Transverse colon (tissue), 4 donors: ENCODE results near the gene VWA8. TPM values are rescaled to one million over a fixed set of nuclear protein-coding genes. Genes with fewer than 3 reads are reported as not detected.

Experiments
- DNase-seq: peaks from one replicate; pipeline ENCODE4 v3.0.0-alpha.2; 2019
- H3K27ac ChIP-seq, 4 donors: fragments of 200-600 bp; sonication (generic); 2 replicates each; pipeline ENCODE4 v1.5.1; 2016 to 2018; ENCODE audit warnings: inconsistent platforms in 4 of 4
- H3K27me3 ChIP-seq: fragments of 200-600 bp; sonication (generic); 2 replicates; pipeline ENCODE4 v1.5.1; 2017; ENCODE audit warnings: inconsistent platforms
- H3K36me3 ChIP-seq, 4 donors: fragments of 200-600 bp; sonication (generic); 2 replicates each; pipeline ENCODE4 v1.5.1; 2017 to 2019; ENCODE audit warnings: inconsistent platforms in 4 of 4
- H3K4me1 ChIP-seq, 4 donors: fragments of 200-600 bp; sonication (generic); 2 replicates each; pipeline ENCODE4 v1.5.1; 2017 to 2020; ENCODE audit warnings: inconsistent platforms in 4 of 4
- H3K4me3 ChIP-seq, 4 donors: fragments of 200-600 bp; sonication (generic); 1 replicate in 1 of 4; 2 replicates in 3 of 4; pipeline versions ENCODE4 v1.5.1 to v1.6.1; 2017 to 2019; ENCODE audit warnings: inconsistent platforms in 4 of 4
- H3K9me3 ChIP-seq, 2 donors: fragments of 200-600 bp; sonication (generic); 2 replicates each; pipeline ENCODE4 v1.5.1; 2017 to 2019; ENCODE audit warnings: inconsistent platforms in 2 of 2
- EP300 ChIP-seq: sonication (generic); formaldehyde crosslinking; IDR thresholded peaks from one replicate; pipeline ENCODE4 v1.6.1; 2017; ENCODE audit warnings: antibody characterized with exemption, low read depth
- POLR2A ChIP-seq: fragments of 450-650 bp; IDR thresholded peaks from one replicate; pipeline ENCODE4 v1.6.1; 2016; ENCODE audit warnings: antibody characterized with exemption, mild to moderate bottlenecking, moderate library complexity
- POLR2AphosphoS5 ChIP-seq, 3 donors: sonication (generic); formaldehyde crosslinking; IDR thresholded peaks; one replicate each; pipeline ENCODE4 v1.6.1; 2016; ENCODE audit warnings: antibody characterized with exemption in 3 of 3
- WGBS, 2 donors: methylation state at CpG; one replicate each; pipeline ENCODE4 v1.1.5; 2018; ENCODE audit warnings: low coverage in 1 of 2; 5-methylcytosine and 5-hydroxymethylcytosine counted together
- in situ Hi-C, 4 donors: fragments of 200-750 bp; cut with MboI; loops; one replicate each; pipeline versions ENCODE4 v1.15.0 to v1.15.1; 2017; ENCODE audit warnings: low sequenced_read_pairs in 3 of 4, low pct_ligation_motif_present in 1 of 4, low pct_unique_long_range_greater_than_20kb in 1 of 4
- intact Hi-C: fragments of 100-400 bp; cut with DNase I; formaldehyde crosslinking; loops from one replicate; pipeline ENCODE4 v1.15.1; 2023; ENCODE audit warnings: low total_unique reads
- total RNA-seq, 4 donors: library from RNA; depleted of rRNA; stranded (reverse); fragments of >200 nt; gene quantifications; one replicate each; pipeline ENCODE4 v1.1.0, GENCODE V29; 2016
- TF ChIP-seq, protein P1 (sequence below), 5 experiments: fragments of 200-600 bp in 3 of 5; fragments of 450-650 bp in 2 of 5; sonication (generic) in 3 of 5; IDR thresholded peaks; 1 replicate in 2 of 5; 2 replicates in 3 of 5; pipeline ENCODE4 v1.5.1; 2016 to 2017; ENCODE audit warnings: antibody characterized with exemption in 5 of 5, inconsistent platforms in 3 of 5, mild to moderate bottlenecking in 2 of 5, moderate library complexity in 1 of 5

Gene VWA8
- total RNA-seq, 4 donors from 2014 or later, result 12.7 to 65.1 (median 35.0) TPM

- 92% methylated on average over 2 of the region's 2 CpGs; no CpG with 5 or more reads in 1 of the 2 donors for WGBS, 2 donors
- intact Hi-C loops, result no loop called here
These were observed 408.9 kb downstream of the VWA8 start for GRCh38 chr13:41552031-41552430.

DNA sequence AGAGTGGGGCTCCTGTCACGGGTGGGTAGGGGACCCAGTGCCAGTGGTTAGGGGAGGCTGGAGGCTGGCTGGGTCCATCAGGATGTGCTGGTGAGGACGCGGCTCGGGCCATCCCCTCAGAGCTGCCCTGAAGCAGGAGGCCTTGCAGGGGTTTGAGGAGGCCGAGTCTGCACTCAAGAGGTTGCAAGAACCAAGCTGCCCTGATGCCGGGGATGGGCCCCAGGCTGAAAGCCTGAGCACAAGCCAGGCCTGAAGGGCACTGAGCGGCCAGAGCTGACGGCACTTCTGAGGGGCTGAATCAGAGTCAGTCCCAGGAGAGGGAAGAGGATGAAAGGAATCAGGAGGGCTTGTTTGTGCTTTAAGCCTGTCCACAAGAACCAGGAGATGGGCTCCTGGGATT is 410.6 kb downstream of the VWA8 start:
- Histone ChIP-seq H3K9me3 (no peaks in the 10 kb centered on the region), H3K4me3 (no peak overlapping the region), H3K36me3 (no peaks in the 10 kb centered on the region), H3K27me3 (no peaks in the 10 kb centered on the region), H3K27ac (no peak overlapping the region), H3K4me1 (no peaks in the 10 kb centered on the region)
- no peak for DNase-seq
- in situ Hi-C loops (no loop called here), intact Hi-C loops (no loop called here)
- TF ChIP-seq EP300 (no peak), POLR2A (no peak), POLR2AphosphoS5 (IDR thresholded peaks at IDR 0.05) (no peak)
- TF ChIP-seq, protein P1, sequence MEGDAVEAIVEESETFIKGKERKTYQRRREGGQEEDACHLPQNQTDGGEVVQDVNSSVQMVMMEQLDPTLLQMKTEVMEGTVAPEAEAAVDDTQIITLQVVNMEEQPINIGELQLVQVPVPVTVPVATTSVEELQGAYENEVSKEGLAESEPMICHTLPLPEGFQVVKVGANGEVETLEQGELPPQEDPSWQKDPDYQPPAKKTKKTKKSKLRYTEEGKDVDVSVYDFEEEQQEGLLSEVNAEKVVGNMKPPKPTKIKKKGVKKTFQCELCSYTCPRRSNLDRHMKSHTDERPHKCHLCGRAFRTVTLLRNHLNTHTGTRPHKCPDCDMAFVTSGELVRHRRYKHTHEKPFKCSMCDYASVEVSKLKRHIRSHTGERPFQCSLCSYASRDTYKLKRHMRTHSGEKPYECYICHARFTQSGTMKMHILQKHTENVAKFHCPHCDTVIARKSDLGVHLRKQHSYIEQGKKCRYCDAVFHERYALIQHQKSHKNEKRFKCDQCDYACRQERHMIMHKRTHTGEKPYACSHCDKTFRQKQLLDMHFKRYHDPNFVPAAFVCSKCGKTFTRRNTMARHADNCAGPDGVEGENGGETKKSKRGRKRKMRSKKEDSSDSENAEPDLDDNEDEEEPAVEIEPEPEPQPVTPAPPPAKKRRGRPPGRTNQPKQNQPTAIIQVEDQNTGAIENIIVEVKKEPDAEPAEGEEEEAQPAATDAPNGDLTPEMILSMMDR (IDR thresholded peaks at IDR 0.05), result no peak
- 100% methylated on average over 8 of the region's 8 CpGs; no CpG with 5 or more reads in 1 of the 2 donors for WGBS, 2 donors

More at GRCh38 chr13:41552031-41552430, 408.9 kb downstream of the VWA8 start:
- TF ChIP-seq EP300 (no peak), POLR2AphosphoS5 (IDR thresholded peaks at IDR 0.05) (no peak), POLR2A (no peak)
- TF ChIP-seq, protein P1 (IDR thresholded peaks at IDR 0.05), result no peak
- DNase-seq, result no peak
- H3K4me3 ChIP-seq, result no peak overlapping the region
- no peaks in the 10 kb centered on the region for H3K27me3 ChIP-seq
- in situ Hi-C loops, result no loop called here
- H3K27ac ChIP-seq, result no peak overlapping the region
- no peaks in the 10 kb centered on the region for H3K9me3 ChIP-seq
- no peaks in the 10 kb centered on the region for H3K36me3 ChIP-seq
- no peaks in the 10 kb centered on the region for H3K4me1 ChIP-seq

DNA sequence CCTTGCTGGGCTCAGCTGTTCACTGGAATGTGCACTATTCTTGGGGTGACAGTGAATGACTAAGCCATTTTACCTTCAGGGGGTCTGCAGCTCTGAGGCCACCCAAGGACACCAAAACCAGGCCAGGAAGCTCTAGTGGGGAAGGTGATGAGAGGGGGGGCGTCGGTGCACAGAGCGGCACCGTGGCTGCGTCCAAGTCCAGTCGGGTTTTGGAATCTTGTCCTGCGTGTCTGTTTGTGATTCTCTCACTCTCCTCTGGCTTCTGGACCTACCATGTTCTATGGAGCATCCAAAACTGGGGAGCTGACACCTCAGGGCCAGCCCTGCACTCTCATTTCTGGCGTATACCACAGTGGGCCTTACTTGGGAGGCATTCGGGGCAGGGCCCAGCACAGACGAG is 411.4 kb downstream of the VWA8 start:
- Histone ChIP-seq H3K27me3 (no peaks in the 10 kb centered on the region), H3K27ac (no peak overlapping the region), H3K9me3 (no peaks in the 10 kb centered on the region), H3K4me3 (no peak overlapping the region), H3K4me1 (no peaks in the 10 kb centered on the region), H3K36me3 (no peaks in the 10 kb centered on the region)
- WGBS, 2 donors, result 94% methylated on average over 10 of the region's 10 CpGs; no CpG with 5 or more reads in 1 of the 2 donors
- no peak for DNase-seq
- no peak for TF ChIP-seq EP300
- TF ChIP-seq, protein P1 (IDR thresholded peaks at IDR 0.05), result no peak
- in situ Hi-C loops, result no loop called here
- intact Hi-C loops, result no loop called here

- Histone ChIP-seq H3K4me3 (no peak overlapping the region), H3K27ac (no peak overlapping the region), H3K36me3 (no peaks in the 10 kb centered on the region), H3K4me1 (no peaks in the 10 kb centered on the region), H3K9me3 (no peaks in the 10 kb centered on the region), H3K27me3 (no peaks in the 10 kb centered on the region)
- no peak for DNase-seq
- WGBS, 2 donors, result 94 to 100% methylated on average over 6 of the region's 6 CpGs
- in situ Hi-C loops, result no loop called here
- intact Hi-C loops, result no loop called here
- TF ChIP-seq POLR2AphosphoS5 (IDR thresholded peaks at IDR 0.05) (no peak), EP300 (no peak), POLR2A (no peak)
- TF ChIP-seq, protein P1 (IDR thresholded peaks at IDR 0.05), result no peak
These were observed 412.0 kb downstream of the VWA8 start for GRCh38 chr13:41548910-41549309.
